HepG2 (cell line): ENCODE results near the gene NBR1. TPM values are rescaled to one million over a fixed set of nuclear protein-coding genes. Genes with fewer than 3 reads are reported as not detected.

Source experiments
- E2F5 ChIP-seq: sonication (generic); formaldehyde crosslinking; conservative IDR thresholded peaks from 2 replicates; pipeline ENCODE4 v1.4.0; 2020; ENCODE audit warnings: missing genetic modification reagents
- EZH2 ChIP-seq: conservative IDR thresholded peaks from 2 replicates; pipeline ENCODE4 v1.6.1; 2012; ENCODE audit warnings: mild to moderate bottlenecking, low read depth, low read length, moderate library complexity
- MATR3 ChIP-seq: sonication (generic); formaldehyde crosslinking; IDR thresholded peaks from 2 replicates; pipeline ENCODE4 v1.4.0; 2020; ENCODE audit warnings: missing genetic modification reagents
- PHF5A ChIP-seq: IDR thresholded peaks from one replicate; pipeline ENCODE4 v1.6.1; 2018; ENCODE audit warnings: low read depth, missing genetic modification reagents; ENCODE audit not compliant: unreplicated experiment
- RERE ChIP-seq: IDR thresholded peaks from 2 replicates; pipeline ENCODE4 v1.6.1; 2016; ENCODE audit warnings: low read depth, missing genetic modification reagents, missing compliant biosample characterization
- RNF219 ChIP-seq: sonication (generic); formaldehyde crosslinking; IDR thresholded peaks from 2 replicates; pipeline ENCODE4 v1.5.0; 2020; ENCODE audit warnings: mild to moderate bottlenecking, missing genetic modification reagents
- RORA ChIP-seq: sonication (generic); formaldehyde crosslinking; IDR thresholded peaks from 2 replicates; pipeline ENCODE4 v1.5.0; 2020; ENCODE audit warnings: mild to moderate bottlenecking, missing genetic modification reagents, moderate library complexity
- TCF7 ChIP-seq: sonication (generic); IDR thresholded peaks from 2 replicates; pipeline ENCODE4 v1.6.1; 2016; ENCODE audit warnings: antibody characterized with exemption, low read depth
- YEATS2 ChIP-seq: sonication (generic); formaldehyde crosslinking; IDR thresholded peaks from 2 replicates; pipeline ENCODE4 v1.4.0; 2020; ENCODE audit warnings: missing genetic modification reagents, borderline replicate concordance
- YEATS4 ChIP-seq: sonication (generic); formaldehyde crosslinking; IDR thresholded peaks from 2 replicates; pipeline ENCODE4 v1.4.0; 2020; ENCODE audit warnings: missing genetic modification reagents, borderline replicate concordance
- ZBTB42 ChIP-seq: sonication (generic); formaldehyde crosslinking; IDR thresholded peaks from 2 replicates; pipeline ENCODE4 v1.5.0; 2020; ENCODE audit warnings: mild to moderate bottlenecking, missing genetic modification reagents
- ZMYM3 ChIP-seq: sonication (generic); formaldehyde crosslinking; IDR thresholded peaks from 2 replicates; pipeline ENCODE4 v1.5.1; 2020; ENCODE audit warnings: mild to moderate bottlenecking, missing genetic modification reagents
- ZNF12 ChIP-seq: sonication (generic); formaldehyde crosslinking; IDR thresholded peaks from 2 replicates; pipeline ENCODE4 v1.5.0; 2020; ENCODE audit warnings: missing genetic modification reagents
- ZNF326 ChIP-seq: sonication (generic); formaldehyde crosslinking; IDR thresholded peaks from 2 replicates; pipeline ENCODE4 v1.4.0; 2020; ENCODE audit warnings: missing genetic modification reagents, borderline replicate concordance
- ZNF441 ChIP-seq: sonication (generic); formaldehyde crosslinking; IDR thresholded peaks from 2 replicates; pipeline ENCODE4 v1.7.0; 2021; ENCODE audit warnings: missing genetic modification reagents, borderline replicate concordance
- ZNF543 ChIP-seq: sonication (generic); formaldehyde crosslinking; IDR thresholded peaks from 2 replicates; pipeline ENCODE4 v1.4.0; 2020; ENCODE audit warnings: mild to moderate bottlenecking, missing genetic modification reagents
- ZNF576 ChIP-seq: sonication (generic); formaldehyde crosslinking; IDR thresholded peaks from 2 replicates; pipeline ENCODE4 v1.4.0; 2020; ENCODE audit warnings: mild to moderate bottlenecking, missing genetic modification reagents
- ZNF605 ChIP-seq: sonication (generic); formaldehyde crosslinking; IDR thresholded peaks from 2 replicates; pipeline ENCODE4 v1.8.0; 2022; ENCODE audit warnings: mild to moderate bottlenecking, missing genetic modification reagents
- ZNF713 ChIP-seq: sonication (generic); formaldehyde crosslinking; IDR thresholded peaks from 2 replicates; pipeline ENCODE4 v1.4.0; 2020; ENCODE audit warnings: mild to moderate bottlenecking, missing genetic modification reagents
- ZNF749 ChIP-seq: sonication (generic); formaldehyde crosslinking; IDR thresholded peaks from 2 replicates; pipeline ENCODE4 v1.8.0; 2022; ENCODE audit warnings: mild to moderate bottlenecking, missing genetic modification reagents, moderate library complexity, borderline replicate concordance
- polyA plus RNA-seq, 8 experiments: library from polyadenylated mRNA; depleted of rRNA in 3 of 8; stranded (reverse) in 7 of 8; unstranded in 1 of 8; fragments of >200 nt; fragmentation: Illumina TruSeq in 4 of 8; extraction: Trizol in 4 of 8; gene quantifications; 2 replicates each; pipeline versions ENCODE4 v1.2.1 to v1.2.3, GENCODE V29; 2011 to 2016; ENCODE audit warnings: low read depth in 4 of 8, missing spikeins in 1 of 8, mixed read lengths in 1 of 8; ENCODE audit not compliant: insufficient read depth in 1 of 8
- total RNA-seq, 5 experiments: library from RNA; depleted of rRNA; stranded (reverse); fragments of >200 nt; fragmentation: Illumina TruSeq; extraction: Trizol; gene quantifications; 2 replicates each; pipeline ENCODE4 v1.2.3, GENCODE V29; 2016; ENCODE audit warnings: low read depth in 1 of 5

The NBR1 gene
- total and polyA plus RNA-seq, 2 of the 13 experiments (the other 11 are each of a cell fraction or from before 2014, with no cell fraction given): 51.7 to 121 TPM

- TF ChIP-seq ZBTB42 (CRISPR knock-in tag): 0 out of 2 replicates have a peak, but pooled peaks have one; percentile 12
- 0 out of 2 replicates have a peak, but pooled peaks have one; percentile 23 for TF ChIP-seq ZNF326 (CRISPR knock-in tag)
- TF ChIP-seq ZNF576 (CRISPR knock-in tag): no peak
- peak; percentile 92 for TF ChIP-seq ZNF605 (CRISPR knock-in tag)
- peak; percentile 97 for TF ChIP-seq YEATS4 (CRISPR knock-in tag)
- TF ChIP-seq MATR3 (CRISPR knock-in tag): no peak
- TF ChIP-seq EZH2: no peak
- TF ChIP-seq RORA: no peak
- TF ChIP-seq ZNF12 (CRISPR knock-in tag): no peak; the same call in 1 of the 2 replicates
- TF ChIP-seq ZMYM3 (CRISPR knock-in tag): peak; percentile 70; the same call in 1 of the 2 replicates
- TF ChIP-seq ZNF441 (CRISPR knock-in tag): peak; percentile 87; the same call in 1 of the 2 replicates
- TF ChIP-seq PHF5A (CRISPR knock-in tag): peak; percentile 97
- peak; percentile 57; the same call in 1 of the 2 replicates for TF ChIP-seq YEATS2
- peak; percentile 75; the same call in 1 of the 2 replicates for TF ChIP-seq ZNF543 (CRISPR knock-in tag)
- TF ChIP-seq RERE (CRISPR knock-in tag): 0 out of 2 replicates have a peak, but pooled peaks have one; percentile 65
- TF ChIP-seq TCF7: no peak
- TF ChIP-seq ZNF749 (CRISPR knock-in tag): no peak
- no peak; the same call in 1 of the 2 replicates for TF ChIP-seq E2F5 (CRISPR knock-in tag)
- 0 out of 2 replicates have a peak, but pooled peaks have one; percentile 39 for TF ChIP-seq ZNF713
- peak; percentile 98; the same call in 1 of the 2 replicates for TF ChIP-seq RNF219 (CRISPR knock-in tag)
Observed at GRCh38 chr17:43216762-43217613, 46.0 kb downstream of the NBR1 start (continued).
